NB4 (cell line): ENCODE measurements around the gene PASK.

Experiments
- CTCF ChIP-seq: IDR thresholded peaks from one replicate; pipeline ENCODE4 v1.5.1; 2012; ENCODE audit warnings: low read depth, low read length
- MYC ChIP-seq: IDR thresholded peaks from 2 replicates; pipeline ENCODE4 v1.6.1; 2011; ENCODE audit warnings: low read depth, low read length
- POLR2A ChIP-seq: IDR thresholded peaks from 2 replicates; pipeline ENCODE4 v1.6.1; 2011; ENCODE audit warnings: mild to moderate bottlenecking; ENCODE audit not compliant: insufficient read length; ENCODE audit errors: extremely low read depth

GRCh38 chr2:241158546-241158900 is 9.3 kb upstream of the PASK start:
- TF ChIP-seq MYC (no peak), CTCF (no peak), POLR2A (no peak)
